Stomach smooth muscle (tissue), 2 donors: Measurements from ENCODE around the gene LIPT2.
"Not testable (repeated sequence)": the region's sequence is repeated elsewhere in the genome, so short reads cannot be mapped to it uniquely, and the experiment has no call there.

Experiments used
- H3K27ac ChIP-seq: one replicate; pipeline ENCODE4 v1.7.0; 2013; ENCODE audit warnings: mild to moderate bottlenecking, low read length, inconsistent platforms
- H3K27me3 ChIP-seq, 2 donors: one replicate each; pipeline ENCODE4 v1.7.0; 2013; ENCODE audit warnings: low read length in 2 of 2; ENCODE audit not compliant: insufficient read depth in 2 of 2, control insufficient read depth in 1 of 2
- H3K36me3 ChIP-seq, 2 donors: one replicate each; pipeline ENCODE4 v1.7.0; 2013; ENCODE audit warnings: low read length in 2 of 2; ENCODE audit not compliant: control insufficient read depth in 2 of 2, insufficient read depth in 2 of 2
- H3K4me1 ChIP-seq: one replicate; pipeline ENCODE4 v1.7.0; 2013; ENCODE audit warnings: low read length; ENCODE audit not compliant: control insufficient read depth, insufficient read depth
- H3K4me3 ChIP-seq, 2 donors: one replicate each; pipeline ENCODE4 v1.7.0; 2013; ENCODE audit warnings: low read length in 2 of 2
- H3K9ac ChIP-seq, 2 donors: one replicate each; pipeline ENCODE4 v1.7.0; 2013; ENCODE audit warnings: low read length in 2 of 2, mild to moderate bottlenecking in 1 of 2
- H3K9me3 ChIP-seq, 2 donors: one replicate each; pipeline ENCODE4 v1.7.0; 2013; ENCODE audit warnings: low read length in 2 of 2; ENCODE audit not compliant: control insufficient read depth in 2 of 2
- donor health status: healthy.
- donor health status: Pancreatic carcinoma.

The LIPT2 gene

DNA sequence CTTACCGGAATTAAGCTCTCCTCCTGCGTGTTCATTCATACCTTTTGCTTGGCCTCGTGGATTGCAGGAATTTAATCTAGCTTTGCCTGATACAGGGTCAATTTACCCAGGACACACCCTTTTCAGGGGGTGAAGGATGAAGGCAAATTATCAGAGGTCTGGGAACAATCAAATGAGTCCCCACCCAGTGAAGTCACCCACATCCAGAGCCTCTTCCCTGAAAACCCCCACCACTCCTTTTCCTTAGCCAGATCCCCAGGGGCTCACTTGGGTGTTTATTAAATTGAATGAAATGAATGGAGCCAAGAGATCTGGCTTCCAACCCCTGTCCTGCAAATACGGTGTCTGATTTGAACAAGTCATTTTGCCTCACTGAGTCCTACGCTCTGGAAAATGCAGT, 31.0 kb upstream of the LIPT2 start:
- Histone ChIP-seq H3K36me3 (no peaks in the 10 kb centered on the region), H3K4me1 (no peaks in the 10 kb centered on the region), H3K9ac (no peak overlapping the region), H3K27me3 (no peaks in the 10 kb centered on the region), H3K9me3 (no peaks in the 10 kb centered on the region), H3K4me3 (no peak overlapping the region), H3K27ac (no peak overlapping the region)

DNA sequence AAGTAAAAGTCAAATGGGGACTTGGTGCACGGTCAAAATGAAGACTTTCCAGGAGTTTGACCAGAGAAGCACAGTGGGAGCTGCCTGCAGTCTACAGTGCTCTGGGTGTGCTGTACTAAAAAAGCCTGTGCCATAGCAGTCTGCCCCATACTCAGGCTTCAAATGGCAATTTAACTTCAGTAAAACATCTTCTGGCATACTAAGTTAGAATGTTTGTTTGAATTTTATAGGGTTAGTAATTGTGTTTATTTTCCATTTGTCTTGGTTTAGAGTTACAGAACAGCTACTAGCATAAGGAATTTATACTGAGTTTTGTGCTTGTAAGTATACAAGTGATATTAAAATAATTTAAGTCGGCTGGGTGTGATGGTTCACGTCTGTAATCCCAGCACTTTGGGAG, 29.3 kb upstream of the LIPT2 start:
- no peaks in the 10 kb centered on the region for H3K9me3 ChIP-seq
- no peak overlapping the region for H3K9ac ChIP-seq
- no peaks in the 10 kb centered on the region for H3K36me3 ChIP-seq
- H3K27me3 ChIP-seq = no peaks in the 10 kb centered on the region
- no peak overlapping the region for H3K27ac ChIP-seq
- no peaks in the 10 kb centered on the region for H3K4me1 ChIP-seq
- no peak overlapping the region for H3K4me3 ChIP-seq

DNA sequence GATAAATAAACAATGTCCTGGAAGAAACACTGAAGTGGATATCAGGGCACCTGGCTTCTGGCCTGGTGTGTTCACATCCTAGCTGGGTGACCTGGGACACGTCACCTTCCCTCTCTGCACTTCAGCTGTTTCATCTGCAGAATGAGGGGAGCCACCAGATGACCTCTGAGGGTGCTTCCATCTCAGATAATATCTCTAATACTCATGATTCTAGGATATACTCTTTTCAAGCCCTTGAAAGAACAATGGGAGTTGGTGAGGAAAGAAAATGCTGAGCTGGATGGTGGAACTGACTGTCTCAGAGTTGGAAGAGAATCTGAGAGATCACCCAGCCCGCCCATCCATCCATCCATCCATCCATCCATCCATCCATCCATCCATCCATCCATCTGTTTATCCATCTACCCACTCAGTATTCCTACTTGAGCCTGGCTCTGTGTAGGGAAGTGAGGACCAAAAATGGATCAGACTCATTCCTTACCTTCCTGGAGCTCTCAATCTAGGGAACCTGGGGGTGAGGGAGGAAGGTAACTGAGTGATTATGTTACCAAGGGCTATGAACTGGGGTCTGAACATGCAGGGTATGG, 28.2 kb upstream of the LIPT2 start:
- Histone ChIP-seq H3K27ac (no peak overlapping the region), H3K4me1 (no peaks in the 10 kb centered on the region), H3K4me3 (no peak overlapping the region), H3K36me3 (no peaks in the 10 kb centered on the region), H3K9ac (no peak overlapping the region), H3K9me3 (no peaks in the 10 kb centered on the region), H3K27me3 (no peaks in the 10 kb centered on the region)

DNA sequence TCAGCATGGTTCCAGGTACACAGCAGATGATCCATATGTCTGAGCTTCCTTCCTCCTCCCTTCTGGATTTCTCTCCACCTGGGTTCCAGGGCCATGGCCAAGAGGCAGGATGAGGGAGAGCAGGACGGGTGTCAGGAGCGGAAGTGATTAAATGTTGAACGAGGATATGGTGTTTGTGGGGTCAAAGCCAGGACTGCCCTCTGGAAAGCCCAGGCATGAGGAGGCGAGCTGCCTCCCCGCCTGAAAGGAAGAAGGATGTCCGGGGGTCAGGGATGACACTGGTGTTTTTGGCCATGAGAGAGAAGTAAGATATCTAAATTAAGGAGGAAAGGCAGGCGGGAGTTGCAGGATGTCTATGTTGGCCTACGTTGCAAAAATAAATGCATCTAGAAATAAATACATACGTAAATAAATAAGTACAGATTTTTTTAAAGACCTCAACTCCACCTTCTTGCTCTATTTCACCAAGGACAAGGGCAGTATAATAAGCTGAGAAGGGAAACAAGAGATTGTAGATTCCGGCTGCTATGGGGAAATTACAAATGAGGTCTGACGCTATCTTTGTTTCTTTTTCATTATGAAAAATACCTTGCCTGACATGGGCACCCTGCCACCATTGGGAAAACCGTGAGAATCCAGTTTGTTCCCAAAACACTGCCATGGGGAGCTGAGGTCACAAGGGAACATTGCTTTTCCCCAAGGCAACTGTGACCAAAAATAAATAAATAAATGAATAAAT, 27.6 kb upstream of the LIPT2 start:
- H3K36me3 ChIP-seq = no peaks in the 10 kb centered on the region
- no peak overlapping the region for H3K4me3 ChIP-seq
- H3K9ac ChIP-seq = no peak overlapping the region
- H3K27ac ChIP-seq = no peak overlapping the region
- H3K4me1 ChIP-seq = no peaks in the 10 kb centered on the region
- no peaks in the 10 kb centered on the region for H3K9me3 ChIP-seq
- no peaks in the 10 kb centered on the region for H3K27me3 ChIP-seq

DNA sequence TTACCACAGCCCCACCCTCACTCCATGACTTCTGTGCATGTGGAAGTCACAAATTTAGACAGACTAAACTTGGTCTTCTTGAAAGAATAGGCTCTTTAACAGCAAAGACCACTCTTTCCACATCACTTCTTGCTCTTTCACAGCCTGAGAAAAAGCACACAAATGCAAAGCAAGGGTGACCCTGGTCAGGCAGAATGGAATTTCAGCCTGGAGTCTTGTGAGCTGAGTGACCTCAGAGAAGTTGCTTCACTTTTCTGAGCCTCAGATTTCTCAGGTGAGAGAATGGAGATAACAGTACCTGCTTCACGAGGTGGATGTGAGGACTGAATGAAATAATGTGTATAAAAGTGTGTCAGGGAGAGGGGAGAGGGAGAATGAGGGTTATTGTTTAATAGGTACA, 26.8 kb upstream of the LIPT2 start:
- H3K4me1 ChIP-seq = no peaks in the 10 kb centered on the region
- no peaks in the 10 kb centered on the region for H3K9me3 ChIP-seq
- no peak overlapping the region for H3K27ac ChIP-seq
- H3K36me3 ChIP-seq = no peaks in the 10 kb centered on the region
- H3K9ac ChIP-seq = no peak overlapping the region
- no peaks in the 10 kb centered on the region for H3K27me3 ChIP-seq
- no peak overlapping the region for H3K4me3 ChIP-seq

DNA sequence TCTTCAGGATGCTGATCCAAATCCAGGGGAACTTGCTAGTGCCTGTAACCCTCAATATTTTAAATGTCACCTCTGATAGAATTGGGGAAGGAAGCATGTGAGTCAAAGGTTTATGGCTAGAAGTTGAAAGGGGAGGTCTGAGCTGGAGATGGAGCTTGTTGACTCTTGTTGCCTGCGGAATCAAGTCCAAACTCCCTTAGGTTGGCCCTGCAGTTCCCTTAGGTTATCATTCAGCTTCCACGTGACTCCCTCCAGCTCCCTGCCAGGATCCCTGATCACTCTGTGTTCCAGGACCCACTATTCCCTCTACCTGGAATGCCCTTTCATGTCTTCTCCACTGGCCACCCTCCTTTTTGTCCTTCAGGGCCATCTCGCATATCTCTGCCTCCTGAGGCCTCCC, 26.2 kb upstream of the LIPT2 start:
- no peak overlapping the region for H3K9ac ChIP-seq
- H3K27ac ChIP-seq = no peak overlapping the region
- no peak overlapping the region for H3K4me3 ChIP-seq
- H3K9me3 ChIP-seq = no peaks in the 10 kb centered on the region
- H3K36me3 ChIP-seq = no peaks in the 10 kb centered on the region
- no peaks in the 10 kb centered on the region for H3K4me1 ChIP-seq
- no peaks in the 10 kb centered on the region for H3K27me3 ChIP-seq

DNA sequence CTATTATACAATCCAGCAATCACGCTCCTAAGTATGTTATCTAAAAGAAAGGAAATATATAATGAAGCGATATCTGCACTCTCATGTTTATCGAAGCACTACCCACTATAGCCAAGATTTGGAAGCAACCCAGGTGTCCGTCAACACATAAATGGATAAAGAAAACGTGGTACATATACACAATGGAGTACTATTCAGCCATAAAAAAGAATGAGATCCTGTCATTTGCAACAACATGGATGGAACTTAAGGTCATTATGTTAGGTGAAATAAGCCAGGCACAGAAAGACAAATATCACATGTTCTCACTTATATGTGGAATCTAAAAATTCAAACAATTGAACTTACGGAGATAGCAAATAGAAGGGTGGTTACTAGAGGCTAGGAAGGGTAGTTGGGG, 24.1 kb upstream of the LIPT2 start:
- not testable (repeated sequence) for H3K4me3 ChIP-seq, H3K27me3 ChIP-seq, H3K9ac ChIP-seq, H3K9me3 ChIP-seq, H3K4me1 ChIP-seq, H3K36me3 ChIP-seq, H3K27ac ChIP-seq

DNA sequence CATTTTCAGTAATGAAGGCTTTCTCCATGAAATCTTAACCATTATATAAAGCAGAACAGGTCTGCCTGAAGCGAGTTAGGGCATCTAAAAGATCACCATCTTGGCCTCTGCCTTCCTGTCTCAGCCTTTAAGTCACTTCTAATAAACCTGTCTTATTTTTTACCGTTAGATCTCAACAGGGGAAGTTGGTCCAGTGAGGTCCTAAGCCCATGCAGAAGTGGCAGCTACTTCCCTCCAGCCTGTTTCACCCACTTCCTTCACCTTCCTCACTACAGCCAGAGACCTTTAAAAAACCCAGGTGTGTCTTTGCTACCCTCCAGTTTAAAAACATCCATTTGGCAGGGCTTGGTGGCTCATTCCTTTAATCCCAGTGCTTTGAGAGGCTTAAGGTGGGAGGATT, 14.1 kb upstream of the LIPT2 start:
- Histone ChIP-seq H3K27ac (no peak overlapping the region), H3K9me3 (no peaks in the 10 kb centered on the region), H3K27me3 (peaks cover 0 to 2% of the 10 kb centered on the region in 2 donors), H3K4me3 (no peak overlapping the region), H3K36me3 (no peaks in the 10 kb centered on the region), H3K9ac (no peak overlapping the region), H3K4me1 (no peaks in the 10 kb centered on the region)

DNA sequence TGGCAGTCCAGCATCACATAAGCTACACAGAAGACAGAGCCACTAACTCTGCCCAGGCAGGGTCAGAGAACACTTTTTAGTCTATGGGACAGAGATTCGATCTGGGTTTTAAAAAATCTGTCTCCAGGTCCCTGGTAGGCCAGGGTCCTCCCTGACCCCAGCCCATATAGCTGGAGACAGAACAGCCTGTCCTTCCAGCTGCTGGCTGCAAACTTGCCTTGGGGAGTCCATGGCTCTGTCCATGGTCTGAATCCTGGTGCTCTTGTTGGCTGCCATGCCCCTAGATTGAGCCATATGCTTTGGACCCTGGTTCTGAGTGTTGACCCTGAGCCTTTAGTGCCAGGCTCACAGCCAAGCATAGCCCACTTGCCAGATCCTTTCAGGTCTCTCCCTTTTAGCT, 13.3 kb upstream of the LIPT2 start:
- Histone ChIP-seq H3K9ac (no peak overlapping the region), H3K4me1 (no peaks in the 10 kb centered on the region)

DNA sequence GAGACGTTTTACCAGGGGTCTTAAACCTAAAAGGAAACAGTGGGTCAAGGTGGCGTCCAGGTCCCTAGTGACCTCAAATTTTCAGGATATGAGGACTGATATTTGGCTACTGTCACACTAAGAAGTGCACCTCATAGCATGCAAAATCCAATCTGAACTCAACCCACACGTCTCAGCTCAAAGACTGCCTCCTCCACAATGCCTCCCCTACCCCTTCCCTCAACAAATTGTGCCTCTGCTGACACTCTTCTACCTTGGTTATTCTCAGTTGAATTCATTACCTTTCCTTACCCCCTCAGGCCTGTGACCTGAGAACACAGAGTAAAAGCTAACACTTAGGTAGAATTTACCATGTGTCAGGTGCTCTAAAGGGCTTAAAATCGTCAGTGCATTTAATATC, 12.4 kb upstream of the LIPT2 start:
- no peaks in the 10 kb centered on the region for H3K9me3 ChIP-seq
- no peaks in the 10 kb centered on the region for H3K27me3 ChIP-seq
- no peaks in the 10 kb centered on the region for H3K36me3 ChIP-seq
- no peak overlapping the region for H3K27ac ChIP-seq
- no peak overlapping the region for H3K4me3 ChIP-seq
- H3K9ac ChIP-seq = no peak overlapping the region
- H3K4me1 ChIP-seq = no peaks in the 10 kb centered on the region

More for the DNA sequence above, 13.3 kb upstream of the LIPT2 start:
- Histone ChIP-seq H3K9me3 (no peaks in the 10 kb centered on the region), H3K27me3 (peaks cover 0 to 2% of the 10 kb centered on the region in 2 donors), H3K4me3 (no peak overlapping the region), H3K27ac (no peak overlapping the region), H3K36me3 (no peaks in the 10 kb centered on the region)

DNA sequence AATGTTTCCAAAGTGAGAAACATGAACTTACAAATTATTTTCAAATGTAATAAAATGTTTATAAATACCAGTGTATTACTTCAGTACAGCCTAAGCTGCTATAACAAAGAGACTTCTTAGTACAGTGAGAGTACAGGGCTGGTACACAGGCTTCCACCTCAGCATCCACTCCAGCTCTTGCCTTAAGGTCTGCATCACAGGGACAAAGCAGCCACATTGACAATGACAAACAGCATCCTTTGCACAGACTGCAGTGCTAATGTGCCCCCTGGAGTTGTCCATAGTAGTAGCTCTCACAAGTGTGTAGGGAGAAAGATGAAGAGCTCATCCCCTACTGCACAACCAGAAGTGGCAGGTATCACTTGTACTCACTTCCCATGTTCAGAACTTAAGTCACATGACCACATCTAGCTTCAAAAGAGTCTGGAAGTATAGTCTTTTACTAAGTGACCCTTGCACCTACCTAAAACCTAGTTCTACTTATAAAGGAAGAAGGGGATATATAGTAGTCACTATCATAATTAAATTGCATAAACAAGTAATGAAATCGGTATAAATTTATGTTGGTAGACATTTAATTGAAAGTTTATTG, 10.7 kb upstream of the LIPT2 start:
- Histone ChIP-seq H3K36me3 (no peaks in the 10 kb centered on the region), H3K4me3 (no peak overlapping the region), H3K4me1 (no peaks in the 10 kb centered on the region), H3K27me3 (no peaks in the 10 kb centered on the region), H3K9ac (no peak overlapping the region), H3K9me3 (no peaks in the 10 kb centered on the region), H3K27ac (no peak overlapping the region)
